GM06990 (cell line): ENCODE results near the gene TM9SF3.

ENCODE experiments used
- DNase-seq: peaks from one replicate; pipeline ENCODE4 v3.0.0-alpha.2; 2011; ENCODE audit not compliant: insufficient read length; ENCODE audit errors: extremely low read depth
- H3K27me3 ChIP-seq: replicated peaks from 2 replicates; pipeline ENCODE4 v1.6.0; 2011; ENCODE audit warnings: low read length; ENCODE audit not compliant: control insufficient read depth, insufficient read depth
- H3K36me3 ChIP-seq: 2 replicates; pipeline ENCODE4 v1.5.1; 2011; ENCODE audit warnings: low read length; ENCODE audit not compliant: control insufficient read depth, insufficient read depth
- H3K4me3 ChIP-seq: replicated peaks from 2 replicates; pipeline ENCODE4 v1.5.1; 2011; ENCODE audit warnings: low read depth, mild to moderate bottlenecking, control low read depth, low read length
- CTCF ChIP-seq: IDR thresholded peaks from 2 replicates; pipeline ENCODE4 v1.5.1; 2011; ENCODE audit warnings: low read length, control low read depth, mild to moderate bottlenecking, inconsistent platforms; ENCODE audit not compliant: insufficient read depth, poor library complexity, severe bottlenecking

The TM9SF3 gene

GRCh38 chr10:96493254-96493653 is 93.6 kb downstream of the TM9SF3 start:
- DNase-seq: no peak
- Histone ChIP-seq H3K27me3 (no peaks in the 10 kb centered on the region; the same call in 1 of the 2 replicates), H3K4me3 (no peak overlapping the region), H3K36me3 (no peaks in the 10 kb centered on the region)
- no peak for TF ChIP-seq CTCF

- no peaks in the 10 kb centered on the region; the same call in 1 of the 2 replicates for H3K27me3 ChIP-seq
- no peak for DNase-seq
These were observed 95.5 kb downstream of the TM9SF3 start for GRCh38 chr10:96491303-96491702.

GRCh38 chr10:96488161-96488935 is 98.5 kb downstream of the TM9SF3 start:
- TF ChIP-seq CTCF: no peak
- no peaks in the 10 kb centered on the region for H3K36me3 ChIP-seq
- DNase-seq: no peak
- no peak overlapping the region for H3K4me3 ChIP-seq
- H3K27me3 ChIP-seq: no peaks in the 10 kb centered on the region; the same call in 1 of the 2 replicates

More at GRCh38 chr10:96491303-96491702, 95.5 kb downstream of the TM9SF3 start:
- no peak overlapping the region for H3K4me3 ChIP-seq
- peak; percentile 19 for TF ChIP-seq CTCF
- H3K36me3 ChIP-seq: no peaks in the 10 kb centered on the region

- peaks cover 1% of the 10 kb centered on the region; the same call in 1 of the 2 replicates for H3K27me3 ChIP-seq
- no peak overlapping the region for H3K4me3 ChIP-seq
- no peak for TF ChIP-seq CTCF
- no peaks in the 10 kb centered on the region for H3K36me3 ChIP-seq
- DNase-seq: no peak
These were observed 103.8 kb downstream of the TM9SF3 start for GRCh38 chr10:96482815-96483588.

GRCh38 chr10:96478355-96478754 is 108.5 kb downstream of the TM9SF3 start:
- DNase-seq: no peak
- Histone ChIP-seq H3K36me3 (no peaks in the 10 kb centered on the region), H3K27me3 (peaks cover 3% of the 10 kb centered on the region), H3K4me3 (no peak overlapping the region)
- TF ChIP-seq CTCF: no peak
